ENCODE measurements around the gene ADAMTS19.

Gene ADAMTS19

DNA sequence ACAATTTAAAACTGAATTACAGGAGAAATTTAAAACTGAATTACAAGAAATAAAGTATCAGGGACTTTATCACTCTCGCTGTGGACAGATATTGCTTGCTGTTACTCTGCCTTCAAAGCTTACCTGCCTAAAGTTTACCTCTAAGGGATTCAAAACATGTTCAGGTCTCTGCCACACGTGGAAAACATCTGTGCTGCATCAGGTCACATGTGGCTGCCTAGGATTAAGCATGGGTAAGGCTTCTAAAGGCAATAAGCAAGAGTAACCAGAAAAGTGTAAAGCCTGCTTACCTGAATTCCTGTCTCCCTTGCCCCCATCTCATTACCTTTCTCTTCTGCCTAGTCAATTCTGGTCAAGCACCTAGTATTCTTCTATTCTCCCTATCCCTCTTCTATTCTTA, 306.7 kb downstream of the ADAMTS19 start:
- no peak for DNase-seq (ENCODE audit: low read depth)

- peak; percentile 65 for DNase-seq (ENCODE audit: low read depth)
Observed at GRCh38 chr5:129767927-129768380, 307.9 kb downstream of the ADAMTS19 start.

- DNase-seq (ENCODE audit: low read depth): no peak
Observed at GRCh38 chr5:129768735-129769134, 308.6 kb downstream of the ADAMTS19 start.

GRCh38 chr5:129770024-129770820, 310.1 kb downstream of the ADAMTS19 start:
- no peak for DNase-seq (ENCODE audit: low read depth)

GRCh38 chr5:129771058-129771838, 311.1 kb downstream of the ADAMTS19 start:
- peak; percentile 27 for DNase-seq (ENCODE audit: low read depth)

GRCh38 chr5:129773376-129773775, 313.3 kb downstream of the ADAMTS19 start:
- no peak for DNase-seq (ENCODE audit: low read depth)

GRCh38 chr5:129781594-129781993, 321.5 kb downstream of the ADAMTS19 start:
- no peak for DNase-seq (ENCODE audit: low read depth)
